Osteocyte (in vitro differentiated cells): Measurements from ENCODE around the gene MCM7. TPM values are rescaled to one million over a fixed set of nuclear protein-coding genes. Genes with fewer than 3 reads are reported as not detected.
"Not testable (repeated sequence)": the region's sequence is repeated elsewhere in the genome, so short reads cannot be mapped to it uniquely, and the experiment has no call there.

Experiments used
- DNase-seq: peaks from one replicate; pipeline ENCODE4 v3.0.0; 2021; ENCODE audit warnings: mixed read lengths; ENCODE audit not compliant: unreplicated experiment; ENCODE audit errors: extremely low spot score
- H3K27ac Mint-ChIP-seq: one replicate; pipeline ENCODE4 v1.8.0; 2021; ENCODE audit warnings: mild to moderate bottlenecking, mixed read lengths; ENCODE audit not compliant: unreplicated experiment
- H3K27me3 Mint-ChIP-seq: one replicate; pipeline ENCODE4 v1.8.0; 2021; ENCODE audit warnings: mixed read lengths; ENCODE audit not compliant: unreplicated experiment
- H3K36me3 Mint-ChIP-seq: one replicate; pipeline ENCODE4 v1.8.0; 2021; ENCODE audit warnings: mixed read lengths; ENCODE audit not compliant: unreplicated experiment
- H3K4me1 Mint-ChIP-seq: one replicate; pipeline ENCODE4 v1.8.0; 2021; ENCODE audit warnings: mixed read lengths; ENCODE audit not compliant: unreplicated experiment
- H3K4me3 Mint-ChIP-seq: one replicate; pipeline ENCODE4 v1.8.0; 2021; ENCODE audit warnings: mild to moderate bottlenecking, moderate library complexity, mixed read lengths; ENCODE audit not compliant: unreplicated experiment
- H3K9me3 Mint-ChIP-seq: one replicate; pipeline ENCODE4 v1.8.0; 2021; ENCODE audit warnings: mixed read lengths; ENCODE audit not compliant: unreplicated experiment
- CTCF ChIP-seq: fragments of 200-600 bp; sonication (generic); IDR thresholded peaks from 2 replicates; pipeline ENCODE4 v1.5.0; 2021; ENCODE audit warnings: antibody characterized with exemption, mild to moderate bottlenecking, moderate library complexity
- long read RNA-seq: library from polyadenylated mRNA; unstranded; transcript quantifications from one replicate; pipeline ENCODE4 v2.0.0, GENCODE V29; 2021
- total RNA-seq: library from RNA; stranded (reverse); gene quantifications from 2 replicates; pipeline ENCODE4 v1.2.1, GENCODE V29; 2021

MCM7 gene
- 73.3 and 77.8 TPM in 2 replicates for total RNA-seq
- long read RNA-seq, transcript MCM7-201 (15 exons, 2,957 nt), result major isoform, 283 of 322 reads
- long read RNA-seq, partial matches to known transcripts, result 13 of 322 reads
- long read RNA-seq, other reads (novel, unspliced or antisense), result 23 of 322 reads

DNA sequence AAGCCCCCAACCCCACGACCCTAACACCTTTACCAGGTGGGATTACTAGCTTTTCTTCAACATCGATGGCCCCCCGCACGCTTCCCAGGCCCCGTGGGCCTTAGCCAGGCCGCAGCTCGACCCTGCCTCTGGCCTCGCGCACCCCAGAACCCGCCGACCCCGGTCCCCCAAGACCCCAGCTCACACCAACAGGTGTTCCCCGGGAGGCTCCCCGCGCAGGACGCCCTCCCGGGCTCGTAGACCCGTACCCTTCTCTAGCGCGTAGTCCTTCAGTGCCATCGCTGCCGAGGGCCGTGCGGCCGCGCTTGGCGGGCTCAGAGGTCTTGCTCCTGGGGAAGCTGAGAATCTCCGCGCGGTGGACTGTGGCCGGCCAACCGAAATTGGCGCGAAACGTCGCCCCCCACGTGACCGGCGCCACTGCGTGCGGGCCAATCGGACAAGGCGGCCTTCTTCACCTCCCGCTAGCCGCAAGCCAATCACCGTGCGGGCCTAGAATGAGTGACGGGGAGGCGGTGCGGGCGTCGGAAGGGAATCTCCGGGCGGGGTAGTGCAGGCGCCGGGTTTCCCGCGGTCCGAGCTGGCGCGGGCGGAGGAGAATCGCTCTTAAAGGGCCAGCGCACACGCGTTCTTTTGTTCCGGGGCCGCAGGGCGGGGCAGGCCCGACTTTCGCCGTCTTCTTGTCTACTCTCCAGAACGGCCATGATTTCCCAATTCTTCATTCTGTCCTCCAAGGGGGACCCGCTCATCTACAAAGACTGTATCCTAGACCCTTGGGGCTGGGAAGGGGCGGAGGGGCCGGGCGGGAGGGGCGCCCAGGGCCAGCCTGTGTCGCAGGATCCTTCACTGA, at the start of gene MCM7, which contains the start of gene AP4M1:
MCM7 (minus strand) TSS at position 382 of the 847 bp plus-strand sequence; CDS start at position 279, 103 bp downstream.
AP4M1 (plus strand) TSS at position 628 of the 847 bp plus-strand sequence; CDS start at position 700, 72 bp downstream.
- Mint-ChIP-seq H3K27me3 (no peaks in the 10 kb centered on the region), H3K9me3 (no peaks in the 10 kb centered on the region), H3K27ac (peak within 1 kb of the TSS; percentile 98), H3K36me3 (peaks cover 33% of the 10 kb centered on the region), H3K4me1 (peaks cover 29% of the 10 kb centered on the region), H3K4me3 (peak within 1 kb of the TSS; percentile 91)
- TF ChIP-seq CTCF, result no peak
- DNase-seq, result peak; percentile 99

DNA sequence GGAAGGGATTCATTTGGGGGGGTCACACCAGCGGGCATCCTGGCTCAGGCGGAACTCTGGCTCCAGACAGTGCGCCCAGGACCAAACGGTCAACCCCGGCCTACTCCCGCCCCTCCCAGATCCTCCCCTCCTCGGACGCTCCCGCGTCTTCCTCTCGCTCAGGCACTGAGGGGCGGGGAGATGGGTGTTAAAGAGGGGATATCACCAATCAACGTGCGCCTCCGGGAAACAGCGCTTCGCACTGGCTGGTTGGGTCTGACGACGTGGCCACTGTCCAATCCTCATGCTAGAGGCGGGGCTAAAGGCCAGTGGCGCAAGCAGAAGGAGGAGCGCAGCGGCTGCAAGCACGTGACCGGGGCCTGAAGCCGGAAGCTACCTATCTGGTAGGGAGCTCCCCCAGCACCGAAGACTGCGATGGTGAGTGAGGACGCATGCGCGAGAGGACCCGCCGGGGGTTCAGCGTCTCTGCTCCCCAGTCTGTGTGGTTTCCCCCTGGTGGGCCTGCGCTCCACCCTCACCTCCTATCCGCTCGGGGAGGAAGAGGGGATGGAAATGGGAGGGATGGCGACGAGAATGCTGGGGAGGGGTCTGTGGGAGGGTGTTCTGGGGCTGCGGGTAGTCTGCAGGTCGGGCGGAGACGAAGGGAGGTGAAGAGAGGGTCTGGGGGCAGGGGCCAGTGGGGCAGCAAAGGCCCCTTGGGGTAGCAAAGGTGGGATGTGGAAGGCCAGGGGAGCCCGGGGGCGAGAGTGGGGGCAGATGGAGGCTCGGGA, 47.5 kb upstream of the MCM7 start, which contains the start of gene LAMTOR4:
LAMTOR4 (plus strand) TSS at position 360 of the 770 bp plus-strand sequence; CDS start at position 415, 55 bp downstream.
- H3K36me3 Mint-ChIP-seq, result peaks cover 10% of the 10 kb centered on the region
- no peaks in the 10 kb centered on the region for H3K9me3 Mint-ChIP-seq
- H3K27me3 Mint-ChIP-seq, result no peaks in the 10 kb centered on the region
- peak within 1 kb of the TSS; percentile 99 for H3K4me3 Mint-ChIP-seq
- peak within 1 kb of the TSS; percentile 94 for H3K27ac Mint-ChIP-seq
- TF ChIP-seq CTCF, result no peak
- peaks cover 18% of the 10 kb centered on the region for H3K4me1 Mint-ChIP-seq
- peak; percentile 99 for DNase-seq

DNA sequence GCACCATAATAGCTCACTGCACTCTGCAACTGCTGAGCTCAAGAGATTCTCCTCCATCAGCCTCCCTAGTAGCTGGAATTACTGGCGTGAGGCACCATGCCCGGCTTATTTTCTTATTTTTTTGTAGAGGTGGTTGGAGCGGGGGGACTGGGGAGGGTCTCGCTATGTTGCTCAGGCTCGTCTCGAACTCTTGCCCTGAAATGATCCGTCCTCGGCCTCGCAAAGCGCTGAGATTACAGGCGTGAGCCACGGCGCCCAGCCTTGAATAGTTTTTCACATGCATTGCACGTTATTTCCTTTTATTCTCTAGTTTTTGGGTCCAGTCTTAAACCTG, 47.0 kb upstream of the MCM7 start:
- Mint-ChIP-seq H3K4me3 (peak overlapping the region; percentile 99), H3K27ac (peak overlapping the region; percentile 94), H3K36me3 (peaks cover 10% of the 10 kb centered on the region), H3K9me3 (no peaks in the 10 kb centered on the region), H3K27me3 (no peaks in the 10 kb centered on the region), H3K4me1 (peaks cover 18% of the 10 kb centered on the region)
- no peak for DNase-seq
- no peak for TF ChIP-seq CTCF

- Mint-ChIP-seq H3K9me3 (no peaks in the 10 kb centered on the region), H3K36me3 (peaks cover 6% of the 10 kb centered on the region), H3K27me3 (no peaks in the 10 kb centered on the region), H3K4me1 (peaks cover 18% of the 10 kb centered on the region), H3K27ac (no peak overlapping the region), H3K4me3 (no peak overlapping the region)
- TF ChIP-seq CTCF, result no peak
- DNase-seq, result no peak
Measured at GRCh38 chr7:100147278-100147677, 46.1 kb upstream of the MCM7 start.

GRCh38 chr7:100146350-100146749, 45.2 kb upstream of the MCM7 start:
- H3K4me3 Mint-ChIP-seq, DNase-seq, H3K27ac Mint-ChIP-seq, H3K36me3 Mint-ChIP-seq, H3K27me3 Mint-ChIP-seq, H3K9me3 Mint-ChIP-seq: not testable (repeated sequence)
- H3K4me1 Mint-ChIP-seq, result peaks cover 18% of the 10 kb centered on the region
